ENCODE data around the gene ZMYND12.
"Not testable (repeated sequence)": the region's sequence is repeated elsewhere in the genome, so short reads cannot be mapped to it uniquely, and the experiment has no call there.

Gene ZMYND12

GRCh38 chr1:42456010-42456753 lies at the start of gene ZMYND12, which contains the start of gene PPCS:
Gene ZMYND12 (minus strand): TSS chr1:42456022. CDS start chr1:42455997, 25 bp downstream.
Gene PPCS (plus strand): TSS chr1:42456543. CDS start chr1:42456566, 23 bp downstream.
- FAIRE-seq (peak; percentile 85), DNase-seq (ENCODE audit: insufficient read length, low spot score) (peak; percentile 77)

GRCh38 chr1:42504535-42505128 lies 48.8 kb upstream of the ZMYND12 start:
- FAIRE-seq (no peak), DNase-seq (ENCODE audit: insufficient read length, low spot score) (no peak)

- FAIRE-seq; DNase-seq (ENCODE audit: insufficient read length, low spot score): not testable (repeated sequence)
Observed at GRCh38 chr1:42502031-42502430, 46.2 kb upstream of the ZMYND12 start.

GRCh38 chr1:42490237-42490636 lies 34.4 kb upstream of the ZMYND12 start:
- DNase-seq (ENCODE audit: insufficient read length, low spot score), result no peak
- FAIRE-seq, result no peak

GRCh38 chr1:42484382-42484781 lies 28.6 kb upstream of the ZMYND12 start:
- DNase-seq (ENCODE audit: insufficient read length, low spot score) (no peak), FAIRE-seq (no peak)

GRCh38 chr1:42482635-42483153 lies 26.9 kb upstream of the ZMYND12 start:
- DNase-seq (ENCODE audit: insufficient read length, low spot score) (no peak), FAIRE-seq (no peak)

GRCh38 chr1:42480921-42481320 lies 25.1 kb upstream of the ZMYND12 start:
- no peak for FAIRE-seq

GRCh38 chr1:42479621-42480020 lies 23.8 kb upstream of the ZMYND12 start:
- DNase-seq (ENCODE audit: insufficient read length, low spot score) (no peak), FAIRE-seq (no peak)

More at GRCh38 chr1:42480921-42481320, 25.1 kb upstream of the ZMYND12 start:
- DNase-seq (ENCODE audit: insufficient read length, low spot score), result no peak

- FAIRE-seq (no peak), DNase-seq (ENCODE audit: insufficient read length, low spot score) (no peak)
Observed at GRCh38 chr1:42477775-42478174, 22.0 kb upstream of the ZMYND12 start.

- FAIRE-seq; DNase-seq (ENCODE audit: insufficient read length, low spot score): not testable (repeated sequence)
Observed at GRCh38 chr1:42477354-42477753, 21.5 kb upstream of the ZMYND12 start.

- FAIRE-seq (no peak), DNase-seq (ENCODE audit: insufficient read length, low spot score) (no peak)
Observed at GRCh38 chr1:42476605-42477004, 20.8 kb upstream of the ZMYND12 start.

- peak; percentile 40 for FAIRE-seq
- no peak for DNase-seq (ENCODE audit: insufficient read length, low spot score)
Observed at GRCh38 chr1:42469727-42470126, 13.9 kb upstream of the ZMYND12 start.

- FAIRE-seq, result no peak
- no peak for DNase-seq (ENCODE audit: insufficient read length, low spot score)
Observed at GRCh38 chr1:42466030-42466429, 10.2 kb upstream of the ZMYND12 start.

GRCh38 chr1:42463921-42464320 lies 8.1 kb upstream of the ZMYND12 start:
- no peak for DNase-seq (ENCODE audit: insufficient read length, low spot score)
- FAIRE-seq, result no peak

GRCh38 chr1:42462828-42463763 lies 7.3 kb upstream of the ZMYND12 start, which contains the start of gene CCDC30:
Gene CCDC30 (plus strand): TSS chr1:42463286. CDS start chr1:42480552, 17,266 bp downstream.
- peak; percentile 100 for FAIRE-seq

GRCh38 chr1:42461196-42461595 lies 5.4 kb upstream of the ZMYND12 start:
- FAIRE-seq (no peak), DNase-seq (ENCODE audit: insufficient read length, low spot score) (no peak)

More at GRCh38 chr1:42462828-42463763, 7.3 kb upstream of the ZMYND12 start, which contains the start of gene CCDC30:
- peak; percentile 77 for DNase-seq (ENCODE audit: insufficient read length, low spot score)

- DNase-seq (ENCODE audit: insufficient read length, low spot score), result peak; percentile 62
- peak; percentile 69 for FAIRE-seq
Observed at GRCh38 chr1:42456754-42457089, 900 bp upstream of the ZMYND12 start.

GRCh38 chr1:42454403-42454802 lies 1.4 kb downstream of the ZMYND12 start:
- FAIRE-seq (no peak), DNase-seq (ENCODE audit: insufficient read length, low spot score) (no peak)

- DNase-seq (ENCODE audit: insufficient read length, low spot score), result no peak
- FAIRE-seq, result no peak
Observed at GRCh38 chr1:42453386-42453785, 2.4 kb downstream of the ZMYND12 start.

- DNase-seq (ENCODE audit: insufficient read length, low spot score) (no peak), FAIRE-seq (no peak)
Observed at GRCh38 chr1:42450061-42450460, 5.8 kb downstream of the ZMYND12 start.

GRCh38 chr1:42449256-42449655 lies 6.6 kb downstream of the ZMYND12 start:
- FAIRE-seq (no peak), DNase-seq (ENCODE audit: insufficient read length, low spot score) (no peak)

Data from GM19239 (cell line).